SK-N-SH (cell line): ENCODE results near the gene DDX17. TPM values are rescaled to one million over a fixed set of nuclear protein-coding genes. Genes with fewer than 3 reads are reported as not detected.

Source experiments
- CTCF ChIA-PET: fragments of 300-600, 350-600 bp; formaldehyde crosslinking; extraction: SDS; loops from one replicate; lab custom pipeline; 2021; lab: Yijun Ruan, JAX
- POLR2A ChIA-PET: fragments of 350-600 bp; sonication (Branson Sonifier 250); formaldehyde crosslinking; extraction: SDS; loops from one replicate; lab custom pipeline; 2020; ENCODE audit warnings: antibody characterized with exemption, inconsistent platforms; lab: Yijun Ruan, JAX
- DNase-seq: peaks from one replicate; pipeline ENCODE4 v3.0.0; 2012
- H2AFZ ChIP-seq: fragments of 200-600 bp; sonication (generic); 2 replicates; pipeline ENCODE4 v1.8.1; 2016; ENCODE audit warnings: antibody characterized with exemption, mild to moderate bottlenecking, low read depth
- H3F3A ChIP-seq: fragments of 200-600 bp; sonication (generic); replicated peaks from 2 replicates; pipeline ENCODE3; 2016; ENCODE audit warnings: antibody characterized with exemption, mild to moderate bottlenecking; ENCODE audit not compliant: insufficient read depth
- H3K27ac ChIP-seq, 2 experiments: fragments of 200-500 bp in 1 of 2; fragments of 200-600 bp in 1 of 2; sonication (Bioruptor generic) in 1 of 2; sonication (generic), shearing (Covaris generic) in 1 of 2; 2 replicates each; pipeline versions ENCODE4 v1.5.1 to v1.6.1; 2014 to 2016; ENCODE audit warnings: low read depth in 2 of 2, inconsistent platforms in 1 of 2, low read length in 1 of 2, mild to moderate bottlenecking in 1 of 2, mixed read lengths in 1 of 2
- H3K27me3 ChIP-seq: fragments of 200-600 bp; sonication (generic), shearing (Covaris generic); 2 replicates; pipeline ENCODE4 v1.6.1; 2016; ENCODE audit warnings: mixed run types; ENCODE audit not compliant: insufficient read depth
- H3K36me3 ChIP-seq, 2 experiments: fragments of 200-500 bp in 1 of 2; fragments of 200-600 bp in 1 of 2; sonication (Bioruptor generic) in 1 of 2; sonication (generic) in 1 of 2; replicated peaks in 1 of 2; 2 replicates each; pipeline versions ENCODE3 to v1.5.1; 2014 to 2016; ENCODE audit warnings: low read length in 1 of 2, mild to moderate bottlenecking in 1 of 2; ENCODE audit not compliant: insufficient read depth in 2 of 2, control insufficient read depth in 1 of 2
- H3K4me1 ChIP-seq, 2 experiments: fragments of 200-500 bp in 1 of 2; fragments of 200-600 bp in 1 of 2; sonication (Bioruptor generic) in 1 of 2; sonication (generic), shearing (Covaris generic) in 1 of 2; 2 replicates each; pipeline versions ENCODE4 v1.5.1 to v1.6.1; 2014 to 2016; ENCODE audit warnings: low read depth in 1 of 2, low read length in 1 of 2, mixed run types in 1 of 2; ENCODE audit not compliant: insufficient read depth in 2 of 2, control insufficient read depth in 1 of 2
- H3K4me2 ChIP-seq: fragments of 200-600 bp; sonication (generic), shearing (Covaris generic); 2 replicates; pipeline ENCODE4 v1.6.1; 2017; ENCODE audit warnings: mixed run types
- H3K4me3 ChIP-seq, 2 experiments: fragments of 200-500 bp in 1 of 2; fragments of 200-600 bp in 1 of 2; sonication (Bioruptor generic) in 1 of 2; sonication (generic), shearing (Covaris generic) in 1 of 2; 2 replicates each; pipeline versions ENCODE4 v1.5.1 to v1.8.1; 2014 to 2016; ENCODE audit warnings: low read depth in 2 of 2, inconsistent platforms in 1 of 2, low read length in 1 of 2, mild to moderate bottlenecking in 1 of 2, mixed read lengths in 1 of 2, moderate library complexity in 1 of 2
- H3K79me2 ChIP-seq: fragments of 200-600 bp; sonication (generic); 2 replicates; pipeline ENCODE4 v1.8.1; 2017; ENCODE audit warnings: mild to moderate bottlenecking; ENCODE audit not compliant: insufficient read depth
- H3K9ac ChIP-seq: fragments of 200-600 bp; sonication (generic); 2 replicates; pipeline ENCODE4 v1.6.1; 2017; ENCODE audit warnings: mixed run types
- H3K9me2 ChIP-seq: fragments of 200-600 bp; sonication (generic); 2 replicates; pipeline ENCODE4 v1.6.1; 2017; ENCODE audit warnings: mixed run types
- H3K9me3 ChIP-seq: fragments of 200-600 bp; sonication (generic); 2 replicates; pipeline ENCODE4 v1.6.1; 2017; ENCODE audit warnings: mixed run types, mild to moderate bottlenecking, moderate library complexity
- H4K20me1 ChIP-seq: fragments of 200-600 bp; sonication (generic); 2 replicates; pipeline ENCODE4 v1.6.1; 2017; ENCODE audit warnings: mild to moderate bottlenecking, mixed run types; ENCODE audit not compliant: insufficient read depth
- CHD2 ChIP-seq: fragments of 150-350 bp; IDR thresholded peaks from 2 replicates; pipeline ENCODE4 v1.6.1; 2018; ENCODE audit warnings: low read length; ENCODE audit not compliant: partially characterized antibody
- ELF1 ChIP-seq: IDR thresholded peaks from 2 replicates; pipeline ENCODE4 v1.4.0; 2012
- FOXJ3 ChIP-seq: sonication (generic); formaldehyde crosslinking; IDR thresholded peaks from 2 replicates; pipeline ENCODE4 v1.5.1; 2020; ENCODE audit warnings: mild to moderate bottlenecking, missing genetic modification reagents
- MXI1 ChIP-seq: IDR thresholded peaks from 2 replicates; pipeline ENCODE4 v1.6.1; 2012; ENCODE audit warnings: mild to moderate bottlenecking, low read depth, low read length, improper control_type of control experiment
- POLR2AphosphoS5 ChIP-seq: IDR thresholded peaks from 2 replicates; pipeline ENCODE4 v1.6.1; 2012; ENCODE audit warnings: low read depth, low read length
- RAD21 ChIP-seq: IDR thresholded peaks from 2 replicates; pipeline ENCODE4 v1.6.1; 2012; ENCODE audit warnings: mild to moderate bottlenecking, low read length
- RCOR1 ChIP-seq: fragments of 150-350 bp; IDR thresholded peaks from 2 replicates; pipeline ENCODE4 v1.6.1; 2017; ENCODE audit warnings: antibody characterized with exemption, low read length
- RFX5 ChIP-seq: IDR thresholded peaks from 2 replicates; pipeline ENCODE4 v1.6.1; 2012; ENCODE audit warnings: mild to moderate bottlenecking, improper control_type of control experiment, low read length
- RXRA ChIP-seq: IDR thresholded peaks from 2 replicates; pipeline ENCODE4 v1.4.0; 2012; ENCODE audit warnings: low read depth, mild to moderate bottlenecking, borderline replicate concordance
- TAF1 ChIP-seq: IDR thresholded peaks from 2 replicates; pipeline ENCODE4 v1.6.1; 2012; ENCODE audit warnings: low read depth, mild to moderate bottlenecking, low read length, moderate library complexity, borderline replicate concordance
- YY1 ChIP-seq: IDR thresholded peaks from 2 replicates; pipeline ENCODE4 v1.4.0; 2012; ENCODE audit warnings: low read depth, mild to moderate bottlenecking
- WGBS: methylation state at CpG from one replicate; pipeline ENCODE4 v1.1.6; 2017; ENCODE audit warnings: low lambda C conversion rate; 5-methylcytosine and 5-hydroxymethylcytosine counted together
- polyA plus RNA-seq, 3 experiments: library from polyadenylated mRNA; depleted of rRNA; stranded (reverse); fragments of >200 nt; gene quantifications; 2 replicates each; pipeline ENCODE4 v1.2.3, GENCODE V29; 2012
- TF ChIP-seq, protein P1 (sequence below): fragments of 150-350 bp; IDR thresholded peaks from 2 replicates; pipeline ENCODE4 v1.6.1; 2017; ENCODE audit warnings: antibody characterized with exemption, low read length, low read depth, borderline replicate concordance
- TF ChIP-seq, protein P2 (sequence below): IDR thresholded peaks from 2 replicates; pipeline ENCODE4; 2012
- TF ChIP-seq, protein P3 (sequence below): fragments of 150-350 bp; IDR thresholded peaks from 2 replicates; pipeline ENCODE4 v1.6.1; 2016; ENCODE audit warnings: mild to moderate bottlenecking, low read depth, low read length
- TF ChIP-seq, protein P4 (sequence below): IDR thresholded peaks from 2 replicates; pipeline ENCODE4 v1.4.0; 2012; ENCODE audit warnings: low read depth, borderline replicate concordance
- TF ChIP-seq, protein P5 (sequence below): IDR thresholded peaks from 2 replicates; pipeline ENCODE4 v1.6.1; 2012; ENCODE audit warnings: mild to moderate bottlenecking, low read depth, low read length, moderate library complexity

DDX17 gene
- polyA plus RNA-seq, 1 of the 3 experiments (the other 2 are of a cell fraction) = 111 TPM

DNA sequence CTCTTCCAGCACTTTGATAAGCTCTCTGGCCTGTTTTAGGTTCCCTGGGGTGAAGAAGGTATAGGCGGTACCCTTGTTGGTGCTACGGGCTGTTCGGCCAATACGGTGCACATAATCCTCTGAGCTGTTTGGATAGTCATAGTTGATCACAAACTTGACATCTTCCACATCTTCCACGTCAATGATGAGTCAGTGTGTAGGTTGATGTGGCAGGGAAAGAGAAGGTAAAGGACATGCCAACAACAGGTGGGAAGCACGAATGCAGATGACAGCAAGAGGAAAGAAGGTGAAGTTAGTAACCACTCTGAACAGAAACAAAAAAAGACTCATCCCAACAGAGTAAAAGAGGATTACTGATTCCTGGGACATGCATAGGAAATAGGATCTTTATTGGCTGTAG lies 18.2 kb downstream of the DDX17 start (continued):
- TF ChIP-seq, protein P1, sequence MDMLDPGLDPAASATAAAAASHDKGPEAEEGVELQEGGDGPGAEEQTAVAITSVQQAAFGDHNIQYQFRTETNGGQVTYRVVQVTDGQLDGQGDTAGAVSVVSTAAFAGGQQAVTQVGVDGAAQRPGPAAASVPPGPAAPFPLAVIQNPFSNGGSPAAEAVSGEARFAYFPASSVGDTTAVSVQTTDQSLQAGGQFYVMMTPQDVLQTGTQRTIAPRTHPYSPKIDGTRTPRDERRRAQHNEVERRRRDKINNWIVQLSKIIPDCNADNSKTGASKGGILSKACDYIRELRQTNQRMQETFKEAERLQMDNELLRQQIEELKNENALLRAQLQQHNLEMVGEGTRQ = no peak
- TF ChIP-seq RAD21 = no peak

DNA sequence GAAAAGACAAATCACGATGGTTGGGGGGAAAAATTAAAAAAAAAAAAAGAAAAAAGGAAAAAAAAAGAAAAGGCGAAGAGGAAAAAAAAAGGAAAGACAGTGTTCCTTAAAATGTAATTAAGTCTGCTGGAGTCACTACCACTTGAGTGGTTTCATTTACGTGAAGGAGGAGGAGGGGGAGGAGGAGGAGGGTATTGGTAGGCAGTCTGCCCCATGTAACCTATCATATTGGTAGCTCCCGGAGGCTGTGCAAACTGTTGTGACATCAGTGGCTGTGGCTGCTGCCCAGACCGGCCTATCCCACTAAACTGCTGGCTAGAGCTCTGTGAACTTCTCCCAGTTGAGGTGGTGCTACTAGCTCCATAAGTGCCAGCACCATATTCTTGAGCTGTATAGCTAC lies 20.3 kb downstream of the DDX17 start:
- DNase-seq = no peak
- H3K27me3 ChIP-seq = no peaks in the 10 kb centered on the region
- 0 out of 2 replicates have a peak, but pooled peaks cover 2% of the 10 kb centered on the region for H4K20me1 ChIP-seq
- ChIA-PET POLR2A (no interaction called here), CTCF (no interaction called here)
- no peak overlapping the region for H3K4me2 ChIP-seq
- H3K4me3 ChIP-seq = no peak overlapping the region
- H3F3A ChIP-seq = peaks cover 14% of the 10 kb centered on the region
- no peak overlapping the region for H3K27ac ChIP-seq
- H3K9me2 ChIP-seq = no peaks in the 10 kb centered on the region
- peaks cover 56 to 85% of the 10 kb centered on the region in 2 experiments for H3K36me3 ChIP-seq
- peaks cover 8% of the 10 kb centered on the region; the same call in 1 of the 2 replicates for H3K79me2 ChIP-seq
- H3K9ac ChIP-seq = no peak overlapping the region
- H3K9me3 ChIP-seq = no peaks in the 10 kb centered on the region
- TF ChIP-seq RXRA = no peak
- no peak overlapping the region for H2AFZ ChIP-seq
- H3K4me1 ChIP-seq = no peaks in the 10 kb centered on the region
- 93% methylated on average over 3 of the region's 5 CpGs for WGBS

DNA sequence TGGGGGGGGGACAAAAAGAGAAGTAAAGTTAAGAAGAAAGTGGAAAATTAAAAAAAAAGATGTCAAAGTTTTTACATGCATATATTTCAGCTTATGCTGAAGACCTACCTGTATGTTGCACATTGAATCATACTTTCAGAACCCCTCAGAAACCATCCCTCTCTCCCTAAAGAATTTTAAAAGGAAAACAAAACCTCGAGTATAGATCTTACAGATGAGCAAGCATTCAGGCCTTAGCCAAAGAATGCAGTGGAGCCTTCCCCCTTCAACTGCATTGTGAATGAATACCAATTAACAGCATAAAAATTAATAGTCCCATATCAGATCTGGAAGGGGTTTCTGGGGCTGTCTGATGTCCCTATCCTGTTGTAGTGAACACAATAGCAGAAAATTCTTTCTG lies 21.9 kb downstream of the DDX17 start:
- H4K20me1 ChIP-seq = 0 out of 2 replicates have a peak, but pooled peaks cover 2% of the 10 kb centered on the region
- peaks cover 17% of the 10 kb centered on the region for H3F3A ChIP-seq
- no peak for TF ChIP-seq TAF1
- no peak for TF ChIP-seq MXI1
- TF ChIP-seq RAD21 = no peak
- TF ChIP-seq, protein P2, sequence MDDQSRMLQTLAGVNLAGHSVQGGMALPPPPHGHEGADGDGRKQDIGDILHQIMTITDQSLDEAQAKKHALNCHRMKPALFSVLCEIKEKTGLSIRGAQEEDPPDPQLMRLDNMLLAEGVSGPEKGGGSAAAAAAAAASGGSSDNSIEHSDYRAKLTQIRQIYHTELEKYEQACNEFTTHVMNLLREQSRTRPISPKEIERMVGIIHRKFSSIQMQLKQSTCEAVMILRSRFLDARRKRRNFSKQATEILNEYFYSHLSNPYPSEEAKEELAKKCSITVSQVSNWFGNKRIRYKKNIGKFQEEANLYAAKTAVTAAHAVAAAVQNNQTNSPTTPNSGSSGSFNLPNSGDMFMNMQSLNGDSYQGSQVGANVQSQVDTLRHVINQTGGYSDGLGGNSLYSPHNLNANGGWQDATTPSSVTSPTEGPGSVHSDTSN = no peak
- TF ChIP-seq YY1 = no peak
- TF ChIP-seq, protein P3, sequence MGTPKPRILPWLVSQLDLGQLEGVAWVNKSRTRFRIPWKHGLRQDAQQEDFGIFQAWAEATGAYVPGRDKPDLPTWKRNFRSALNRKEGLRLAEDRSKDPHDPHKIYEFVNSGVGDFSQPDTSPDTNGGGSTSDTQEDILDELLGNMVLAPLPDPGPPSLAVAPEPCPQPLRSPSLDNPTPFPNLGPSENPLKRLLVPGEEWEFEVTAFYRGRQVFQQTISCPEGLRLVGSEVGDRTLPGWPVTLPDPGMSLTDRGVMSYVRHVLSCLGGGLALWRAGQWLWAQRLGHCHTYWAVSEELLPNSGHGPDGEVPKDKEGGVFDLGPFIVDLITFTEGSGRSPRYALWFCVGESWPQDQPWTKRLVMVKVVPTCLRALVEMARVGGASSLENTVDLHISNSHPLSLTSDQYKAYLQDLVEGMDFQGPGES = no peak
- TF ChIP-seq, protein P4, sequence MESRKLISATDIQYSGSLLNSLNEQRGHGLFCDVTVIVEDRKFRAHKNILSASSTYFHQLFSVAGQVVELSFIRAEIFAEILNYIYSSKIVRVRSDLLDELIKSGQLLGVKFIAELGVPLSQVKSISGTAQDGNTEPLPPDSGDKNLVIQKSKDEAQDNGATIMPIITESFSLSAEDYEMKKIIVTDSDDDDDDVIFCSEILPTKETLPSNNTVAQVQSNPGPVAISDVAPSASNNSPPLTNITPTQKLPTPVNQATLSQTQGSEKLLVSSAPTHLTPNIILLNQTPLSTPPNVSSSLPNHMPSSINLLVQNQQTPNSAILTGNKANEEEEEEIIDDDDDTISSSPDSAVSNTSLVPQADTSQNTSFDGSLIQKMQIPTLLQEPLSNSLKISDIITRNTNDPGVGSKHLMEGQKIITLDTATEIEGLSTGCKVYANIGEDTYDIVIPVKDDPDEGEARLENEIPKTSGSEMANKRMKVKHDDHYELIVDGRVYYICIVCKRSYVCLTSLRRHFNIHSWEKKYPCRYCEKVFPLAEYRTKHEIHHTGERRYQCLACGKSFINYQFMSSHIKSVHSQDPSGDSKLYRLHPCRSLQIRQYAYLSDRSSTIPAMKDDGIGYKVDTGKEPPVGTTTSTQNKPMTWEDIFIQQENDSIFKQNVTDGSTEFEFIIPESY = no peak
- TF ChIP-seq, protein P5, sequence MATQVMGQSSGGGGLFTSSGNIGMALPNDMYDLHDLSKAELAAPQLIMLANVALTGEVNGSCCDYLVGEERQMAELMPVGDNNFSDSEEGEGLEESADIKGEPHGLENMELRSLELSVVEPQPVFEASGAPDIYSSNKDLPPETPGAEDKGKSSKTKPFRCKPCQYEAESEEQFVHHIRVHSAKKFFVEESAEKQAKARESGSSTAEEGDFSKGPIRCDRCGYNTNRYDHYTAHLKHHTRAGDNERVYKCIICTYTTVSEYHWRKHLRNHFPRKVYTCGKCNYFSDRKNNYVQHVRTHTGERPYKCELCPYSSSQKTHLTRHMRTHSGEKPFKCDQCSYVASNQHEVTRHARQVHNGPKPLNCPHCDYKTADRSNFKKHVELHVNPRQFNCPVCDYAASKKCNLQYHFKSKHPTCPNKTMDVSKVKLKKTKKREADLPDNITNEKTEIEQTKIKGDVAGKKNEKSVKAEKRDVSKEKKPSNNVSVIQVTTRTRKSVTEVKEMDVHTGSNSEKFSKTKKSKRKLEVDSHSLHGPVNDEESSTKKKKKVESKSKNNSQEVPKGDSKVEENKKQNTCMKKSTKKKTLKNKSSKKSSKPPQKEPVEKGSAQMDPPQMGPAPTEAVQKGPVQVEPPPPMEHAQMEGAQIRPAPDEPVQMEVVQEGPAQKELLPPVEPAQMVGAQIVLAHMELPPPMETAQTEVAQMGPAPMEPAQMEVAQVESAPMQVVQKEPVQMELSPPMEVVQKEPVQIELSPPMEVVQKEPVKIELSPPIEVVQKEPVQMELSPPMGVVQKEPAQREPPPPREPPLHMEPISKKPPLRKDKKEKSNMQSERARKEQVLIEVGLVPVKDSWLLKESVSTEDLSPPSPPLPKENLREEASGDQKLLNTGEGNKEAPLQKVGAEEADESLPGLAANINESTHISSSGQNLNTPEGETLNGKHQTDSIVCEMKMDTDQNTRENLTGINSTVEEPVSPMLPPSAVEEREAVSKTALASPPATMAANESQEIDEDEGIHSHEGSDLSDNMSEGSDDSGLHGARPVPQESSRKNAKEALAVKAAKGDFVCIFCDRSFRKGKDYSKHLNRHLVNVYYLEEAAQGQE = no peak
- TF ChIP-seq ELF1 = no peak
- TF ChIP-seq POLR2AphosphoS5 = no peak
- no peak for TF ChIP-seq FOXJ3
- no peak for TF ChIP-seq CHD2
- no peak for TF ChIP-seq RFX5
- TF ChIP-seq RCOR1 = no peak
- H2AFZ ChIP-seq = no peak overlapping the region
- no peaks in the 10 kb centered on the region for H3K79me2 ChIP-seq
- no peak overlapping the region for H3K4me2 ChIP-seq
- ChIA-PET CTCF (no interaction called here), POLR2A (no interaction called here)
- no peak overlapping the region; a peak in 1 of 4 replicates for H3K27ac ChIP-seq
- no peaks in the 10 kb centered on the region for H3K9me2 ChIP-seq
- peaks cover 51 to 70% of the 10 kb centered on the region in 2 experiments for H3K36me3 ChIP-seq
- no peaks in the 10 kb centered on the region for H3K4me1 ChIP-seq
- no peaks in the 10 kb centered on the region for H3K9me3 ChIP-seq
- no peak for DNase-seq
- H3K27me3 ChIP-seq = no peaks in the 10 kb centered on the region
- H3K4me3 ChIP-seq = no peak overlapping the region
- no peak overlapping the region for H3K9ac ChIP-seq
- 88% methylated on average over 1 of the region's 1 CpG for WGBS
